VCaP (cell line): ENCODE results near the gene DCP1B.

Source experiments
- H3K27ac ChIP-seq: fragments of 450-650 bp; 2 replicates; pipeline ENCODE4 v1.5.1; 2017
- CTCF ChIP-seq: fragments of 450-650 bp; conservative IDR thresholded peaks from 2 replicates; pipeline ENCODE4 v1.5.1; 2017; ENCODE audit warnings: mild to moderate bottlenecking, moderate library complexity

Gene DCP1B

DNA sequence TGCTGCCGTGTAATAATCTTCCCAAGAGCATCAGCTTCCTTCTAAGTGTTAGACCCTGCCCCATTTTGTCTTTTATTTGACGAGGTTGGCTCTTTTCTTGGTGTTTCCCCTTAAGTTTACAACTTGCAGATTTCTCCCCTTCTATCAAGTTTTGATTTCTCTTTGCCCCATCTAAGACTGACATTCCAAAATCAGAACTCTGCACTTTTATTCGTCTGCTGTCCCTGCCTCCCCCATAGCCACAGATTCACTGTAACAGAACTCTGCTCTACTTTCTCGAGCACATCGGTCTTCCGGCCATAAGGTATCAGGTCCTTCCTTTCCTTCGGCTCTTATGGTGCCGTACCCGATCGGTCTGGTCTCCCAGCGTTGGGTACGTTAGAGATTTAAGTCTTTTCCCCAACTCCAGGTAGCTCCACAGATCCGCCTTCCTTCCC lies 563 bp downstream of the DCP1B start:
- H3K27ac ChIP-seq = peak overlapping the region; percentile 93
- no peak for TF ChIP-seq CTCF

GRCh38 chr12:1995205-1995896 lies 8.9 kb downstream of the DCP1B start:
- TF ChIP-seq CTCF = no peak
- peak overlapping the region; percentile 54; the same call in 1 of the 2 replicates for H3K27ac ChIP-seq

DNA sequence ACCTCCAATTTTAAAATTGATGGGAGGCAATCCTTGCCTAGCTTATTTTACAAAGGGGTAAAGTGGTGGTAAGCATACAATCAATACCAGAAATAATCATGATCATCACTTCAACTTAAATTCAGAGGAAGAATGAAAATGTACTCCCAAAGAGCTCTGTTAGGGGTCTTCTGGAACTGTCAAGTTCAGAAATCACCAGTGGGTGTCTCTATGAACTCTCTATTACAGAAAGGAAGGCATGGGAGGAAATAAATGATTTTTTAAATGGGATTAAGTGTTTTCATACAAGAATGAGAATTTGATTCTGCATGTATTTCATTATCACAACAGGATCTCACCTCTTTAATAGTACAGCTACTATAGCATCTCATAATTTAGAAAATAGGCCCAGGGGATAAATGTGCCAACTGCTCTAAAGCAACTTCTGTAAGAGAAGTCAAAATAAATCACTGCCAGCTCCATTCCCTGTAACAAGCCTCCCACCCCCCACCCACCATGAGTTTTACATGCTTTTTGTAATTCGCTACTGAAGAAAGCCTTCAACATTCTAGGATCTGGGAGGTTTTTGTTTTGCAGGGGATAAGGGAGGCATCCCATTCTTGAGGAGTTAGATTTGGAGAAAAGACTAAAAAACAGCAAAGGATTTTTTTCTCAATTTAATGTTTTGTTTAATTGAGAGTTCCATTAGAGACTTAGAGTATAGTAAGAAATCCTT lies 9.7 kb downstream of the DCP1B start:
- H3K27ac ChIP-seq = peak overlapping the region; percentile 54
- TF ChIP-seq CTCF = no peak

- TF ChIP-seq CTCF = no peak
- peak overlapping the region; percentile 54 for H3K27ac ChIP-seq
Measured at GRCh38 chr12:1993871-1994371, 10.3 kb downstream of the DCP1B start.

DNA sequence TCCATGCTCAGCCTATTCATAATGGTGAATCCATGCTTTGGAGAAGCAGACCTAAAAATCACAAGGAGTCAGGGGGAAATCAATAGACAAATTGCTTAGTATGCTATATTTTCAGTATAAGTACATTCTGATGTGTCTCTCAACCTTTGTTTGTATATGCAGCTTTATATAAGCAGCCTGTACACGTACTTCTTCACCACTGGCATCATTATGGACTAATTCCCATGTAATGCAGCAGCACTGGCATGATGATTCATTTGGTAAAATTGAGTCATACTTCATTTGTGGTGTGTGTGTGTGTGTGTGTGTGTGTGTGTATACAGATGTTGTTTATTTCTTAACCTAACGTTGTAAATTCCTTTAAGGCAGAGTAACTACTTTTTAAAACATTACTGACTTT lies 10.9 kb downstream of the DCP1B start:
- no peak for TF ChIP-seq CTCF
- peak overlapping the region; percentile 54 for H3K27ac ChIP-seq

- TF ChIP-seq CTCF = no peak
- peak overlapping the region; percentile 54; the same call in 1 of the 2 replicates for H3K27ac ChIP-seq
Measured at GRCh38 chr12:1992732-1993131, 11.5 kb downstream of the DCP1B start.

DNA sequence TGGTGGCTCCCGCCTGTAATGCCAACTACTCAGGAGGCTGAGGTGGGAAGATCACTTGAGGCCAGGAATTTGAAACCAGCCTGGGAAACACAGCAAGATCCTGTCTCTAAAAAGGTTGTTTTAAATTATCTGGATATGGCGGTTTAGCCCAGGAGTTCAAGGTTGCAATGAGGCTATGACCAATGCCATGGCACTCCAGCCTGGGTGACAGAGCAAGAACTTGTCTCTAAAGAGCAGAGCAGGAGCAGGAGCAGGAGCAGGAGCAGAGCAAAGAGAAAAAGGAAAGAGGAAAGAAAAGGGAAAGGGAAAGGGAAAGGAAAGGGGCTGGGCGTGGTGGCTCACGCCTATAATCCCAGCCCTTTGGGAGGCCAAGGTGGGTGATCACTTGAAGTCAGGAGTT lies 15.1 kb downstream of the DCP1B start:
- no peak for TF ChIP-seq CTCF
- H3K27ac ChIP-seq = no peak overlapping the region
